Liver (tissue), 3 donors: Measurements from ENCODE around the gene TMEM184A.

ENCODE experiments used
- GABPA ChIP-seq, 2 donors: IDR thresholded peaks in 1 of 2; conservative IDR thresholded peaks in 1 of 2; 2 replicates each; pipeline ENCODE4 v1.6.1; 2016; ENCODE audit warnings: antibody characterized with exemption in 2 of 2, mild to moderate bottlenecking in 1 of 2, moderate library complexity in 1 of 2
- JUND ChIP-seq, 2 donors: IDR thresholded peaks; 2 replicates each; pipeline ENCODE4 v1.6.1; 2016; ENCODE audit warnings: antibody characterized with exemption in 2 of 2
- NR2F2 ChIP-seq: IDR thresholded peaks from 2 replicates; pipeline ENCODE4 v1.6.1; 2016; ENCODE audit warnings: antibody characterized with exemption
- RAD21 ChIP-seq, 2 donors: IDR thresholded peaks; 2 replicates each; pipeline ENCODE4 v1.6.1; 2016; ENCODE audit warnings: antibody characterized with exemption in 2 of 2, mild to moderate bottlenecking in 2 of 2
- SP1 ChIP-seq: IDR thresholded peaks from 2 replicates; pipeline ENCODE4 v1.6.1; 2018; ENCODE audit warnings: antibody characterized with exemption, mild to moderate bottlenecking
- YY1 ChIP-seq: IDR thresholded peaks from 2 replicates; pipeline ENCODE4 v1.6.1; 2016; ENCODE audit warnings: antibody characterized with exemption, mild to moderate bottlenecking
- TF ChIP-seq, protein P1 (sequence below): IDR thresholded peaks from 2 replicates; pipeline ENCODE4 v1.6.1; 2016; ENCODE audit warnings: antibody characterized with exemption
- TF ChIP-seq, protein P2 (sequence below): fragments of 150-350 bp; IDR thresholded peaks from 2 replicates; pipeline ENCODE4 v1.5.1; 2017; ENCODE audit warnings: improper control_type of control experiment, low read depth, low read length; ENCODE audit not compliant: missing input control
- TF ChIP-seq, protein P3 (sequence below): IDR thresholded peaks from 2 replicates; pipeline ENCODE4 v1.6.1; 2016; ENCODE audit warnings: antibody characterized with exemption, mild to moderate bottlenecking
- TF ChIP-seq, protein P4 (sequence below): IDR thresholded peaks from 2 replicates; pipeline ENCODE4 v1.6.1; 2016; ENCODE audit warnings: antibody characterized with exemption
- donor health status: healthy.
- donor health status: healthy.

DNA sequence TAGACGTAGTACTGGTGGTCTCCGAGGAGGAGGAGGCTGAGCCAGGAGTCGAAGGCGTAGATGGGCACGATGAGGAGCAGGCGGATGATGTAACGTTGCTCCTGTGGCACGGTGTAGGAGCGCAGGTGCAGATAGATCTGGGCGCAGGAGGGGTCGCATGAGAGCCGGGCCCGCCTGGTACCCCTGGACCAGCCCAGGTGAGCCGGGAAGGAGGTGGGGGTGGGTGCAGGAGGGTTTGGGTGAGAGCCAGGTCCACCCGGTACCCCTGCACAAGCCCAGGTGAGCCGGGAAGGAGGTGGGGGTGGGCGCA, 5.2 kb downstream of the TMEM184A start:
- TF ChIP-seq NR2F2 (no peak), GABPA (IDR thresholded peaks at IDR 0.05 in 1 of 2, conservative IDR thresholded peaks at IDR 0.05 in 1 of 2) (no peak), SP1 (no peak), RAD21 (IDR thresholded peaks at IDR 0.05) (no peak), JUND (IDR thresholded peaks at IDR 0.05) (no peak), YY1 (no peak)
- TF ChIP-seq, protein P1, sequence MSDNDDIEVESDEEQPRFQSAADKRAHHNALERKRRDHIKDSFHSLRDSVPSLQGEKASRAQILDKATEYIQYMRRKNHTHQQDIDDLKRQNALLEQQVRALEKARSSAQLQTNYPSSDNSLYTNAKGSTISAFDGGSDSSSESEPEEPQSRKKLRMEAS: no peak
- TF ChIP-seq, protein P2, sequence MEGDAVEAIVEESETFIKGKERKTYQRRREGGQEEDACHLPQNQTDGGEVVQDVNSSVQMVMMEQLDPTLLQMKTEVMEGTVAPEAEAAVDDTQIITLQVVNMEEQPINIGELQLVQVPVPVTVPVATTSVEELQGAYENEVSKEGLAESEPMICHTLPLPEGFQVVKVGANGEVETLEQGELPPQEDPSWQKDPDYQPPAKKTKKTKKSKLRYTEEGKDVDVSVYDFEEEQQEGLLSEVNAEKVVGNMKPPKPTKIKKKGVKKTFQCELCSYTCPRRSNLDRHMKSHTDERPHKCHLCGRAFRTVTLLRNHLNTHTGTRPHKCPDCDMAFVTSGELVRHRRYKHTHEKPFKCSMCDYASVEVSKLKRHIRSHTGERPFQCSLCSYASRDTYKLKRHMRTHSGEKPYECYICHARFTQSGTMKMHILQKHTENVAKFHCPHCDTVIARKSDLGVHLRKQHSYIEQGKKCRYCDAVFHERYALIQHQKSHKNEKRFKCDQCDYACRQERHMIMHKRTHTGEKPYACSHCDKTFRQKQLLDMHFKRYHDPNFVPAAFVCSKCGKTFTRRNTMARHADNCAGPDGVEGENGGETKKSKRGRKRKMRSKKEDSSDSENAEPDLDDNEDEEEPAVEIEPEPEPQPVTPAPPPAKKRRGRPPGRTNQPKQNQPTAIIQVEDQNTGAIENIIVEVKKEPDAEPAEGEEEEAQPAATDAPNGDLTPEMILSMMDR: no peak
- TF ChIP-seq, protein P3, sequence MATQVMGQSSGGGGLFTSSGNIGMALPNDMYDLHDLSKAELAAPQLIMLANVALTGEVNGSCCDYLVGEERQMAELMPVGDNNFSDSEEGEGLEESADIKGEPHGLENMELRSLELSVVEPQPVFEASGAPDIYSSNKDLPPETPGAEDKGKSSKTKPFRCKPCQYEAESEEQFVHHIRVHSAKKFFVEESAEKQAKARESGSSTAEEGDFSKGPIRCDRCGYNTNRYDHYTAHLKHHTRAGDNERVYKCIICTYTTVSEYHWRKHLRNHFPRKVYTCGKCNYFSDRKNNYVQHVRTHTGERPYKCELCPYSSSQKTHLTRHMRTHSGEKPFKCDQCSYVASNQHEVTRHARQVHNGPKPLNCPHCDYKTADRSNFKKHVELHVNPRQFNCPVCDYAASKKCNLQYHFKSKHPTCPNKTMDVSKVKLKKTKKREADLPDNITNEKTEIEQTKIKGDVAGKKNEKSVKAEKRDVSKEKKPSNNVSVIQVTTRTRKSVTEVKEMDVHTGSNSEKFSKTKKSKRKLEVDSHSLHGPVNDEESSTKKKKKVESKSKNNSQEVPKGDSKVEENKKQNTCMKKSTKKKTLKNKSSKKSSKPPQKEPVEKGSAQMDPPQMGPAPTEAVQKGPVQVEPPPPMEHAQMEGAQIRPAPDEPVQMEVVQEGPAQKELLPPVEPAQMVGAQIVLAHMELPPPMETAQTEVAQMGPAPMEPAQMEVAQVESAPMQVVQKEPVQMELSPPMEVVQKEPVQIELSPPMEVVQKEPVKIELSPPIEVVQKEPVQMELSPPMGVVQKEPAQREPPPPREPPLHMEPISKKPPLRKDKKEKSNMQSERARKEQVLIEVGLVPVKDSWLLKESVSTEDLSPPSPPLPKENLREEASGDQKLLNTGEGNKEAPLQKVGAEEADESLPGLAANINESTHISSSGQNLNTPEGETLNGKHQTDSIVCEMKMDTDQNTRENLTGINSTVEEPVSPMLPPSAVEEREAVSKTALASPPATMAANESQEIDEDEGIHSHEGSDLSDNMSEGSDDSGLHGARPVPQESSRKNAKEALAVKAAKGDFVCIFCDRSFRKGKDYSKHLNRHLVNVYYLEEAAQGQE: no peak
- TF ChIP-seq, protein P4, sequence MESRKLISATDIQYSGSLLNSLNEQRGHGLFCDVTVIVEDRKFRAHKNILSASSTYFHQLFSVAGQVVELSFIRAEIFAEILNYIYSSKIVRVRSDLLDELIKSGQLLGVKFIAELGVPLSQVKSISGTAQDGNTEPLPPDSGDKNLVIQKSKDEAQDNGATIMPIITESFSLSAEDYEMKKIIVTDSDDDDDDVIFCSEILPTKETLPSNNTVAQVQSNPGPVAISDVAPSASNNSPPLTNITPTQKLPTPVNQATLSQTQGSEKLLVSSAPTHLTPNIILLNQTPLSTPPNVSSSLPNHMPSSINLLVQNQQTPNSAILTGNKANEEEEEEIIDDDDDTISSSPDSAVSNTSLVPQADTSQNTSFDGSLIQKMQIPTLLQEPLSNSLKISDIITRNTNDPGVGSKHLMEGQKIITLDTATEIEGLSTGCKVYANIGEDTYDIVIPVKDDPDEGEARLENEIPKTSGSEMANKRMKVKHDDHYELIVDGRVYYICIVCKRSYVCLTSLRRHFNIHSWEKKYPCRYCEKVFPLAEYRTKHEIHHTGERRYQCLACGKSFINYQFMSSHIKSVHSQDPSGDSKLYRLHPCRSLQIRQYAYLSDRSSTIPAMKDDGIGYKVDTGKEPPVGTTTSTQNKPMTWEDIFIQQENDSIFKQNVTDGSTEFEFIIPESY: no peak
